Measurements from ENCODE around the gene STIM1.

DNA sequence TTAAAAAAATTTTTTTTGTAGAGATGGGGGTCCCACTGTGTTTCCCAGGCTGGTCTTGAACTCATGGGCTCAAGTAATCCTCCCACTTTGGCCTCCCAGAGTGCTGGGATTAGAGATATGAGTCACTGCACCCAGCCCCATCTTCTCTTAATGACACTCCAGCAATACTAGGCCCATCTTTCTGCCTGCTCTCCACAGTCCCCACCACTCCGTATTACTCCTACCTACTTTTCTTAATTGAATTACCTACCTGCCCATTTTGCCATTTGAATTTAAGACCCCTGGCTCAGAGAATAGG lies 2.0 kb upstream of the STIM1 start:
- TF ChIP-seq, protein P1, sequence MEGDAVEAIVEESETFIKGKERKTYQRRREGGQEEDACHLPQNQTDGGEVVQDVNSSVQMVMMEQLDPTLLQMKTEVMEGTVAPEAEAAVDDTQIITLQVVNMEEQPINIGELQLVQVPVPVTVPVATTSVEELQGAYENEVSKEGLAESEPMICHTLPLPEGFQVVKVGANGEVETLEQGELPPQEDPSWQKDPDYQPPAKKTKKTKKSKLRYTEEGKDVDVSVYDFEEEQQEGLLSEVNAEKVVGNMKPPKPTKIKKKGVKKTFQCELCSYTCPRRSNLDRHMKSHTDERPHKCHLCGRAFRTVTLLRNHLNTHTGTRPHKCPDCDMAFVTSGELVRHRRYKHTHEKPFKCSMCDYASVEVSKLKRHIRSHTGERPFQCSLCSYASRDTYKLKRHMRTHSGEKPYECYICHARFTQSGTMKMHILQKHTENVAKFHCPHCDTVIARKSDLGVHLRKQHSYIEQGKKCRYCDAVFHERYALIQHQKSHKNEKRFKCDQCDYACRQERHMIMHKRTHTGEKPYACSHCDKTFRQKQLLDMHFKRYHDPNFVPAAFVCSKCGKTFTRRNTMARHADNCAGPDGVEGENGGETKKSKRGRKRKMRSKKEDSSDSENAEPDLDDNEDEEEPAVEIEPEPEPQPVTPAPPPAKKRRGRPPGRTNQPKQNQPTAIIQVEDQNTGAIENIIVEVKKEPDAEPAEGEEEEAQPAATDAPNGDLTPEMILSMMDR (IDR thresholded peaks at IDR 0.05), result no peak
- no peak for TF ChIP-seq POLR2AphosphoS5 (IDR thresholded peaks at IDR 0.05; ENCODE audit: low read depth, low read length)

Data from Panc1 (cell line).